Mucosa of descending colon (tissue), 3 donors: ENCODE measurements around the gene C1QL1. TPM values are rescaled to one million over a fixed set of nuclear protein-coding genes. Genes with fewer than 3 reads are reported as not detected.

ENCODE experiments used
- ATAC-seq: fragments of 200-7000 bp; cut with Tn5 transposase; one replicate; pipeline ENCODE4 v1.9.1; 2020; ENCODE audit warnings: mild to moderate bottlenecking, moderate library complexity
- DNase-seq, 3 donors: peaks; one replicate each; pipeline ENCODE4 v3.0.0-alpha.2; 2020
- H3K36me3 ChIP-seq: fragments of 200-600 bp; one replicate; pipeline ENCODE4 v1.8.0; 2021; ENCODE audit warnings: low read depth, mild to moderate bottlenecking
- H3K4me1 ChIP-seq: fragments of 200-600 bp; one replicate; pipeline ENCODE4 v1.8.0; 2021; ENCODE audit warnings: low read depth, mild to moderate bottlenecking
- H3K4me3 ChIP-seq: fragments of 200-600 bp; one replicate; pipeline ENCODE4 v1.8.0; 2021; ENCODE audit warnings: mild to moderate bottlenecking
- H3K9me3 ChIP-seq: fragments of 200-600 bp; one replicate; pipeline ENCODE4 v1.8.0; 2021; ENCODE audit warnings: mild to moderate bottlenecking
- CTCF ChIP-seq: fragments of 200-600 bp; IDR thresholded peaks from one replicate; pipeline ENCODE4 v1.8.0; 2022; ENCODE audit warnings: antibody characterized with exemption, mild to moderate bottlenecking
- intact Hi-C, 2 donors: fragments of 100-400 bp; cut with DNase I in 1 of 2; cut with micrococcal nuclease in 1 of 2; formaldehyde crosslinking; loops; one replicate each; pipeline versions ENCODE4 v1.11.0 to v1.11.1; 2022; cut with DNase I, micrococcal nuclease
- total RNA-seq, 3 donors: library from RNA; stranded (reverse); fragmentation: NEBNext Ultra II Directional in 2 of 3; extraction: Animal tissue kit (Norgen Biotek cat#: 25700) in 2 of 3; gene quantifications; one replicate each; pipeline versions ENCODE4 v1.2.1 to v1.2.4, GENCODE V29; 2021 to 2023
- donor health status: DM: no; HTN: no; CAD: no; lungs with moderate emphysema.
- donor health status: DM: no; HTN: no; CAD: no.
- donor health status: DM: no; HTN: yes; CAD: no.

Gene C1QL1
- total RNA-seq, 3 donors from 2014 or later = 0.29 to 6.5 (median 0.60) TPM

GRCh38 chr17:45009676-45010467 lies 41.8 kb upstream of the C1QL1 start:
- ATAC-seq (no peak), DNase-seq (no peak)
- H3K4me1 ChIP-seq = no peaks in the 10 kb centered on the region
- no peak overlapping the region for H3K4me3 ChIP-seq
- TF ChIP-seq CTCF = no peak
- no peaks in the 10 kb centered on the region for H3K9me3 ChIP-seq
- intact Hi-C loops = loop anchor here in 1 of 2 donors (10.0 kb wide), 1 partner anchor 85 kb away; no protein-coding TSS in a partner anchor
- no peaks in the 10 kb centered on the region for H3K36me3 ChIP-seq

- Histone ChIP-seq H3K9me3 (no peaks in the 10 kb centered on the region), H3K4me1 (no peaks in the 10 kb centered on the region), H3K4me3 (no peak overlapping the region), H3K36me3 (no peaks in the 10 kb centered on the region)
- no peak for ATAC-seq
- intact Hi-C loops = no loop called here
- no peak for TF ChIP-seq CTCF
- no peak for DNase-seq
Observed at GRCh38 chr17:45008216-45008615, 40.1 kb upstream of the C1QL1 start.

- H3K4me3 ChIP-seq = no peak overlapping the region
- no peak for ATAC-seq
Observed at GRCh38 chr17:45006927-45007461, 38.9 kb upstream of the C1QL1 start.

GRCh38 chr17:45005700-45006099 lies 37.6 kb upstream of the C1QL1 start:
- no peak for ATAC-seq
- no peak for TF ChIP-seq CTCF
- Histone ChIP-seq H3K4me1 (no peaks in the 10 kb centered on the region), H3K36me3 (no peaks in the 10 kb centered on the region), H3K4me3 (no peak overlapping the region), H3K9me3 (no peaks in the 10 kb centered on the region)
- intact Hi-C loops = no loop called here
- DNase-seq = no peak

More at GRCh38 chr17:45006927-45007461, 38.9 kb upstream of the C1QL1 start:
- no peaks in the 10 kb centered on the region for H3K36me3 ChIP-seq
- intact Hi-C loops = no loop called here
- no peak for TF ChIP-seq CTCF
- no peaks in the 10 kb centered on the region for H3K9me3 ChIP-seq
- H3K4me1 ChIP-seq = no peaks in the 10 kb centered on the region
- no peak for DNase-seq

DNA sequence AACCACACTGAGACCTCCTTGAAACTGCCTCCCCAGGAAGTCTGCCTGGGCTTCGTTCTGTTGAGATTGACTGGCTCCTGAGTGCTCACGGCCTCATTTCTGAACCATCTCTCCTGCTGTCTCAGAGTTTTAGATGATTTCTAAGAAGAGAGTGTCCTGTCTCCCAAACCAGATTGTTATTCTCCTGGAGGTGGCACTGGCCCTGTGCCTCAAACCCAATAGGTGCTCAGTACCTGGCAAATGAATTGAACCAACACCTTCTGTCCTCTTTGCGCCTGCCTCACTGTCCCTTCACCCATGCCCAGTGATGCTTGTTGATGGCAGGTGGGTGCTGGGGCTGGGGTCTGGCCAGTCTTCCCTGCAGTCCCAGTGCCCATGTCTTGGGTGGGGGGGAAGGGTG lies 36.3 kb upstream of the C1QL1 start:
- ATAC-seq = no peak
- no peak overlapping the region for H3K4me3 ChIP-seq

More for the DNA sequence above, 36.3 kb upstream of the C1QL1 start:
- Histone ChIP-seq H3K9me3 (peaks cover 4% of the 10 kb centered on the region), H3K36me3 (no peaks in the 10 kb centered on the region), H3K4me1 (no peaks in the 10 kb centered on the region)
- no peak for TF ChIP-seq CTCF
- DNase-seq = no peak
- intact Hi-C loops = no loop called here
